Activated CD8-positive, alpha-beta T cell treated with anti-CD3 and anti-CD28 coated beads for 36 hours (primary cell): ENCODE measurements around the gene DCDC1. TPM values are rescaled to one million over a fixed set of nuclear protein-coding genes. Genes with fewer than 3 reads are reported as not detected.

Source experiments
- ATAC-seq: fragments of 200-7000 bp; cut with Tn5 transposase; one replicate; pipeline ENCODE4 v1.10.0; 2021; ENCODE audit warnings: mild to moderate bottlenecking, moderate library complexity
- CTCF ChIA-PET: fragments of 350-600 bp; sonication (Branson Sonifier 250); formaldehyde crosslinking; loops from one replicate; lab custom pipeline; 2021; ENCODE audit warnings: antibody characterized with exemption; lab: Charles Lee
- POLR2A ChIA-PET: fragments of 350-600 bp; sonication (Branson Sonifier 250); formaldehyde crosslinking; loops from one replicate; lab custom pipeline; 2021; ENCODE audit warnings: antibody characterized with exemption; lab: Charles Lee
- DNase-seq: peaks from one replicate; pipeline ENCODE4 v3.0.0-alpha.2; 2020
- H3K27ac Mint-ChIP-seq: one replicate; pipeline ENCODE4 v1.8.0; 2021; ENCODE audit warnings: mild to moderate bottlenecking, mixed read lengths
- H3K27me3 Mint-ChIP-seq: one replicate; pipeline ENCODE4 v1.8.0; 2021; ENCODE audit warnings: mixed read lengths
- H3K36me3 Mint-ChIP-seq: one replicate; pipeline ENCODE4 v1.8.0; 2021; ENCODE audit warnings: low read depth, mixed read lengths
- H3K4me1 Mint-ChIP-seq: one replicate; pipeline ENCODE4 v1.8.0; 2021; ENCODE audit warnings: low read depth, mixed read lengths
- H3K4me3 Mint-ChIP-seq: one replicate; pipeline ENCODE4 v1.8.0; 2021; ENCODE audit warnings: mild to moderate bottlenecking, moderate library complexity, mixed read lengths
- H3K9me3 Mint-ChIP-seq: one replicate; pipeline ENCODE4 v1.8.0; 2021; ENCODE audit warnings: mixed read lengths
- intact Hi-C: fragments of 100-400 bp; cut with micrococcal nuclease; formaldehyde crosslinking; loops from one replicate; pipeline ENCODE4 v1.10.0; 2022
- total RNA-seq, 2 experiments: library from RNA; stranded (reverse); gene quantifications; one replicate each; pipeline ENCODE4 v1.2.3, GENCODE V29; 2021
- TF ChIP-seq, protein P1 (sequence below): fragments of 200-600 bp; IDR thresholded peaks from one replicate; pipeline ENCODE4 v1.8.0; 2022; ENCODE audit warnings: antibody characterized with exemption, mild to moderate bottlenecking

Gene DCDC1
- total RNA-seq, 2 experiments from 2014 or later, result not detected

DNA sequence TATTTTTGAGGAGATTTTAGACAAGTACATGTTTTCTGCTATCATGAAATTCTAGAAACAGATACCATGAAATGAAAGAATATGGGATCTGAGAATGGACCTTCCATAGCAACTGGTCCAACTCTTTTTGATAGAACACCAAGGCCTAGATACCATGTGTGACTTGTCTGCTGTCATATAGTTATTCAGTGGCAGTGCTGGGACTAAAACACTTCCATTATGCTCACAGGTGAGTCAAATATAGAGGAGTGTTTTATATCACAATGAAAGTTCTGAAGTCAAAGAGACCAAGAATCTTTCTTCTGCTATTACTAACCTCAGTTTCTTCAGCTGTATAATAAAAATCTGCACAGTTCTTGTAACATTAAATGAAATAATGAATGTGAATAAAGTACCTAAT, 276.9 kb downstream of the DCDC1 start:
- intact Hi-C loops, result no loop called here
- peaks cover 18% of the 10 kb centered on the region for H3K9me3 Mint-ChIP-seq
- no peak for ATAC-seq
- DNase-seq, result no peak
- ChIA-PET POLR2A (no interaction called here), CTCF (no interaction called here)
- no peaks in the 10 kb centered on the region for H3K4me1 Mint-ChIP-seq
- no peak overlapping the region for H3K27ac Mint-ChIP-seq
- TF ChIP-seq, protein P1, sequence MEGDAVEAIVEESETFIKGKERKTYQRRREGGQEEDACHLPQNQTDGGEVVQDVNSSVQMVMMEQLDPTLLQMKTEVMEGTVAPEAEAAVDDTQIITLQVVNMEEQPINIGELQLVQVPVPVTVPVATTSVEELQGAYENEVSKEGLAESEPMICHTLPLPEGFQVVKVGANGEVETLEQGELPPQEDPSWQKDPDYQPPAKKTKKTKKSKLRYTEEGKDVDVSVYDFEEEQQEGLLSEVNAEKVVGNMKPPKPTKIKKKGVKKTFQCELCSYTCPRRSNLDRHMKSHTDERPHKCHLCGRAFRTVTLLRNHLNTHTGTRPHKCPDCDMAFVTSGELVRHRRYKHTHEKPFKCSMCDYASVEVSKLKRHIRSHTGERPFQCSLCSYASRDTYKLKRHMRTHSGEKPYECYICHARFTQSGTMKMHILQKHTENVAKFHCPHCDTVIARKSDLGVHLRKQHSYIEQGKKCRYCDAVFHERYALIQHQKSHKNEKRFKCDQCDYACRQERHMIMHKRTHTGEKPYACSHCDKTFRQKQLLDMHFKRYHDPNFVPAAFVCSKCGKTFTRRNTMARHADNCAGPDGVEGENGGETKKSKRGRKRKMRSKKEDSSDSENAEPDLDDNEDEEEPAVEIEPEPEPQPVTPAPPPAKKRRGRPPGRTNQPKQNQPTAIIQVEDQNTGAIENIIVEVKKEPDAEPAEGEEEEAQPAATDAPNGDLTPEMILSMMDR, result no peak
- H3K4me3 Mint-ChIP-seq, result no peak overlapping the region
- no peaks in the 10 kb centered on the region for H3K36me3 Mint-ChIP-seq
- no peaks in the 10 kb centered on the region for H3K27me3 Mint-ChIP-seq

- no peaks in the 10 kb centered on the region for H3K36me3 Mint-ChIP-seq
- CTCF ChIA-PET, result no interaction called here
- POLR2A ChIA-PET, result no interaction called here
- intact Hi-C loops, result no loop called here
- peaks cover 18% of the 10 kb centered on the region for H3K9me3 Mint-ChIP-seq
- DNase-seq (no peak), ATAC-seq (no peak)
- H3K4me3 Mint-ChIP-seq, result no peak overlapping the region
- TF ChIP-seq, protein P1, result no peak
- H3K4me1 Mint-ChIP-seq, result no peaks in the 10 kb centered on the region
- no peak overlapping the region for H3K27ac Mint-ChIP-seq
- H3K27me3 Mint-ChIP-seq, result no peaks in the 10 kb centered on the region
These were observed 280.4 kb downstream of the DCDC1 start for GRCh38 chr11:31089117-31089516.

- ATAC-seq, result no peak
- intact Hi-C loops, result no loop called here
- Mint-ChIP-seq H3K27ac (no peak overlapping the region), H3K4me3 (no peak overlapping the region), H3K27me3 (no peaks in the 10 kb centered on the region), H3K4me1 (no peaks in the 10 kb centered on the region), H3K36me3 (no peaks in the 10 kb centered on the region), H3K9me3 (no peaks in the 10 kb centered on the region)
- POLR2A ChIA-PET, result no interaction called here
- TF ChIP-seq, protein P1, result no peak
- DNase-seq, result no peak
- CTCF ChIA-PET, result no interaction called here
These were observed 299.9 kb downstream of the DCDC1 start for GRCh38 chr11:31069447-31070205.

GRCh38 chr11:31060880-31061279, 308.7 kb downstream of the DCDC1 start:
- no peak overlapping the region for H3K4me3 Mint-ChIP-seq
- POLR2A ChIA-PET, result no interaction called here

DNA sequence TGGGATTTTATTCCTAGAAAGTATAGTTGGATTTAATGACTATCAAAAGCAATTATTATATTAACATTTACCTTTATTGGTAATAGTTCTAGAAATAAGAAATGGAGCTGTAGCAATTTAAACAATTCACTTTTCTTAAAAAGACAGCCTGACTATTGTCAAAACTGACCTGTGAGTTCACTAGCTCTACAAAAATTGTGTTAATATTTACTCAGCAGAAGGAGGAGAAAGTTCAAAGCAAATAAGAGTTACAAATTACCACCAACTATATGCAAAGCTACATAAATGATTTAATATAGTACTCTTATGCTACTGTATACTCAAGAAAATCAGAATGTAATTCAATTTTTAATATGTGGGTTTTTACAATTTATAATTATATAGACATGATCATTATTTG, 310.0 kb downstream of the DCDC1 start:
- TF ChIP-seq, protein P1, result no peak
- H3K4me3 Mint-ChIP-seq, result no peak overlapping the region
- no peaks in the 10 kb centered on the region for H3K36me3 Mint-ChIP-seq
- H3K27ac Mint-ChIP-seq, result no peak overlapping the region
- intact Hi-C loops, result no loop called here
- no peaks in the 10 kb centered on the region for H3K4me1 Mint-ChIP-seq
- ATAC-seq, result no peak
- no peak for DNase-seq
- POLR2A ChIA-PET, result no interaction called here
- H3K9me3 Mint-ChIP-seq, result peaks cover 6% of the 10 kb centered on the region
- H3K27me3 Mint-ChIP-seq, result no peaks in the 10 kb centered on the region
- CTCF ChIA-PET, result no interaction called here

More at GRCh38 chr11:31060880-31061279, 308.7 kb downstream of the DCDC1 start:
- CTCF ChIA-PET, result no interaction called here
- intact Hi-C loops, result no loop called here
- TF ChIP-seq, protein P1, result no peak
- Mint-ChIP-seq H3K9me3 (peaks cover 2% of the 10 kb centered on the region), H3K4me1 (no peaks in the 10 kb centered on the region), H3K36me3 (no peaks in the 10 kb centered on the region), H3K27me3 (no peaks in the 10 kb centered on the region), H3K27ac (no peak overlapping the region)
- no peak for ATAC-seq
- no peak for DNase-seq
